Activated B cell treated with CpG ODN at 0.5 μM for 24 hours (primary cell): ENCODE results near the gene POLD4. TPM values are rescaled to one million over a fixed set of nuclear protein-coding genes. Genes with fewer than 3 reads are reported as not detected.

Source experiments
- ATAC-seq: fragments of 200-7000 bp; cut with Tn5 transposase; one replicate; pipeline ENCODE4 v1.10.0; 2021; ENCODE audit warnings: low read depth, mild to moderate bottlenecking, moderate library complexity
- CTCF ChIA-PET: fragments of 350-600 bp; sonication (Branson Sonifier 250); formaldehyde crosslinking; loops from one replicate; lab custom pipeline; 2021; ENCODE audit warnings: antibody characterized with exemption; lab: Charles Lee
- POLR2A ChIA-PET: fragments of 350-600 bp; sonication (Branson Sonifier 250); formaldehyde crosslinking; loops from one replicate; lab custom pipeline; 2021; ENCODE audit warnings: antibody characterized with exemption; lab: Charles Lee
- DNase-seq: peaks from one replicate; pipeline ENCODE4 v3.0.0; 2022
- H3K27ac Mint-ChIP-seq: one replicate; pipeline ENCODE4 v1.8.0; 2020; ENCODE audit warnings: mixed read lengths
- H3K27me3 Mint-ChIP-seq: one replicate; pipeline ENCODE4 v1.8.0; 2021; ENCODE audit warnings: mixed read lengths
- H3K36me3 Mint-ChIP-seq: one replicate; pipeline ENCODE4 v1.8.0; 2021; ENCODE audit warnings: low read depth, mixed read lengths
- H3K4me1 Mint-ChIP-seq: one replicate; pipeline ENCODE4 v1.8.0; 2021; ENCODE audit warnings: mixed read lengths
- H3K4me3 Mint-ChIP-seq: one replicate; pipeline ENCODE4 v1.8.0; 2020; ENCODE audit warnings: mild to moderate bottlenecking, mixed read lengths
- H3K9me3 Mint-ChIP-seq: one replicate; pipeline ENCODE4 v1.8.0; 2020; ENCODE audit warnings: mixed read lengths
- CTCF ChIP-seq: fragments of 200-600 bp; IDR thresholded peaks from one replicate; pipeline ENCODE4 v1.8.0; 2022; ENCODE audit warnings: antibody characterized with exemption, mild to moderate bottlenecking
- intact Hi-C: fragments of 100-400 bp; cut with micrococcal nuclease; formaldehyde crosslinking; loops from one replicate; pipeline ENCODE4 v1.15.1; 2024
- total RNA-seq: library from RNA; stranded (reverse); gene quantifications from 2 replicates; pipeline ENCODE4 v1.2.3, GENCODE V29; 2022

The POLD4 gene
- total RNA-seq, 1 donor from 2014 or later: 166 TPM

- Mint-ChIP-seq H3K27ac (no peak overlapping the region), H3K4me1 (peaks cover 53% of the 10 kb centered on the region), H3K4me3 (peak overlapping the region; percentile 89), H3K36me3 (peaks cover 30% of the 10 kb centered on the region), H3K9me3 (no peaks in the 10 kb centered on the region), H3K27me3 (no peaks in the 10 kb centered on the region)
- DNase-seq (no peak), ATAC-seq (no peak)
- no peak for TF ChIP-seq CTCF
- intact Hi-C loops: no loop called here
- CTCF ChIA-PET: no interaction called here
- POLR2A ChIA-PET: interaction anchor here (0.5 to 17.5 kb wide), 5 partner anchors 9 to 237 kb away, joined by 5 to 693 read pairs (median 16); partner anchors contain the start of genes AIP, PPP1CA, PTPRCAP and RPS6KB2
These were observed 40.1 kb upstream of the POLD4 start for GRCh38 chr11:67393437-67393836.

GRCh38 chr11:67392183-67392715 lies 38.9 kb upstream of the POLD4 start:
- intact Hi-C loops: no loop called here
- ATAC-seq (no peak), DNase-seq (no peak)
- peaks cover 45% of the 10 kb centered on the region for H3K4me1 Mint-ChIP-seq
- H3K27ac Mint-ChIP-seq: peak overlapping the region; percentile 75
- peak overlapping the region; percentile 89 for H3K4me3 Mint-ChIP-seq
- ChIA-PET CTCF (interaction anchor here (0.9 to 4.0 kb wide), 8 partner anchors 9 to 113 kb away, joined by 3 to 22 read pairs (median 4); partner anchors contain the start of genes PITPNM1 and PPP1CA), POLR2A (interaction anchor here (0.5 to 17.5 kb wide), 32 partner anchors 10 to 365 kb away, joined by 3 to 693 read pairs (median 4); partner anchors contain the start of genes AIP, ANKRD13D, CDK2AP2 and PITPNM1)
- H3K36me3 Mint-ChIP-seq: peaks cover 18% of the 10 kb centered on the region
- no peak for TF ChIP-seq CTCF
- no peaks in the 10 kb centered on the region for H3K9me3 Mint-ChIP-seq
- no peaks in the 10 kb centered on the region for H3K27me3 Mint-ChIP-seq

- ChIA-PET CTCF (interaction anchor here (0.9 to 4.0 kb wide), 9 partner anchors 10 to 114 kb away, joined by 3 to 22 read pairs (median 4); partner anchors contain the start of genes PITPNM1 and PPP1CA), POLR2A (interaction anchor here (0.5 to 17.5 kb wide), 34 partner anchors 9 to 365 kb away, joined by 3 to 693 read pairs (median 4); partner anchors contain the start of genes AIP, ANKRD13D, CDK2AP2 and CLCF1)
- no peaks in the 10 kb centered on the region for H3K27me3 Mint-ChIP-seq
- peaks cover 40% of the 10 kb centered on the region for H3K4me1 Mint-ChIP-seq
- TF ChIP-seq CTCF: no peak
- H3K9me3 Mint-ChIP-seq: no peaks in the 10 kb centered on the region
- intact Hi-C loops: loop anchor here (1.0 kb wide), 3 partner anchors 10 to 78 kb away; partner anchors contain the start of genes PPP1CA, RPS6KB2 and TMEM134
- ATAC-seq: peak; percentile 79
- H3K4me3 Mint-ChIP-seq: peak within 1 kb of the TSS; percentile 89
- peak; percentile 85 for DNase-seq
- peaks cover 14% of the 10 kb centered on the region for H3K36me3 Mint-ChIP-seq
- peak within 1 kb of the TSS; percentile 80 for H3K27ac Mint-ChIP-seq
These were observed 38.2 kb upstream of the POLD4 start, which contains the start of gene RAD9A for GRCh38 chr11:67391304-67392182. TSS of gene RAD9A (plus strand) at chr11:67391986. CDS start at chr11:67392045, 59 bp downstream.

- Mint-ChIP-seq H3K36me3 (peaks cover 11% of the 10 kb centered on the region), H3K4me3 (peak overlapping the region; percentile 89), H3K4me1 (peaks cover 36% of the 10 kb centered on the region), H3K27ac (peak overlapping the region; percentile 80), H3K9me3 (no peaks in the 10 kb centered on the region), H3K27me3 (no peaks in the 10 kb centered on the region)
- ATAC-seq: no peak
- DNase-seq: no peak
- intact Hi-C loops: loop anchor here (1.0 kb wide), 3 partner anchors 10 to 78 kb away; partner anchors contain the start of genes PPP1CA, RPS6KB2 and TMEM134
- TF ChIP-seq CTCF: no peak
- POLR2A ChIA-PET: interaction anchor here (0.6 to 17.5 kb wide), 17 partner anchors 10 to 1078 kb away, joined by 3 to 693 read pairs (median 11); partner anchors contain the start of genes AIP, CDK2AP2, CLCF1 and PITPNM1
- CTCF ChIA-PET: interaction anchor here (1.2 to 4.0 kb wide), 3 partner anchors 9 to 39 kb away, joined by 3 to 22 read pairs (median 12); no protein-coding TSS in a partner anchor
These were observed 37.6 kb upstream of the POLD4 start for GRCh38 chr11:67390947-67391303.
